Measurements from ENCODE around the gene PTPRS.
"Not testable (repeated sequence)": the region's sequence is repeated elsewhere in the genome, so short reads cannot be mapped to it uniquely, and the experiment has no call there.

Gene PTPRS

DNA sequence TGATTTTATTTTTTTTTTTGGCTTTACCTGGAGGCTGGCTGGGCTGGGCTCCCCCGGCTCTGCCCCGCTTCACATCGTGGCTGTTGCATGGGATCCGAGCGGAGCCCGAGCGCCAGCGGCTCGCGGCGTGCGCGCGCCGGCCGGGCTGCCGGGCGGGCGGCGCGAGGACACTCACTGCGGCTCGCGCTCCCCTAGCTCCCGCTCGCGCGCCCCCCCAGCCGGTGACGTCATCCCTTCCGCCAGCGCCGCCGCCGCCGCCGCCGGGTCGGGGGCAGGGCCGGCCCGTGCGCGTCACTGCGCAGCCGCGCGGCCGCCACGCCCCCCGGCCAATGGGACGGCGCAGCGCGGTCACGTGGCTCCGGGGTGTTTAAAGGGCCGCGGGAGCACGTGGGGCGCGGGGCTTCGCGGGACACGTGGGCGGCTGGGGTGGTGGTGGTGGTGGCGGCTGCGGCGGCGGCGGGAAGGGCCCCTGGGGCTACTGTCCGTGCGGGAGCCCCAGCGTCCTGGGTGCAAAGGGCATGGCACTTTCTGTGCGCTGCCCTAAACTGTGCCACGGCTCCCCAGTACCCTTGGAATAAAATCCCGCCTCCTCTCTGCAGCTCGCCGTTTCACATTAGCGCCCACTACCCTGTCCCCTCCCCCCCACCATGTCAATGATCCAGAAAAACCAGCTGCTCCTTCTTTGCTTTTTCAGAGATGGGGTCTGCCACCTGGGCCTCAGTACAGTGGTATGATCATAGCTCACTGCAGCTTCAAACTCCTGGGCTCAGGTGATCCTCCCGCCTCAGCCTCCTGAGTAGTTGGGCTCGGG, at the start of gene PTPRS:
Gene PTPRS, minus strand, starts transcription at position 176 of the 811 bp plus-strand sequence. CDS start 54,672 bp downstream, outside the sequence.
- DNase-seq, result peak; percentile 81
- H3K27ac Mint-ChIP-seq, result no peak within 1 kb of the TSS
- H3K9me3 Mint-ChIP-seq, result no peaks in the 10 kb centered on the region
- peak; percentile 74 for ATAC-seq
- H3K4me3 Mint-ChIP-seq, result peak within 1 kb of the TSS; percentile 42
- peaks cover 17% of the 10 kb centered on the region for H3K4me1 Mint-ChIP-seq
- no peaks in the 10 kb centered on the region for H3K36me3 Mint-ChIP-seq (ENCODE audit: low read depth)
- peaks cover 53% of the 10 kb centered on the region for H3K27me3 Mint-ChIP-seq

- H3K4me1 Mint-ChIP-seq, result no peaks in the 10 kb centered on the region
- H3K27me3 Mint-ChIP-seq, result peaks cover 54% of the 10 kb centered on the region
Observed at GRCh38 chr19:5389353-5389752, 48.7 kb upstream of the PTPRS start.

DNA sequence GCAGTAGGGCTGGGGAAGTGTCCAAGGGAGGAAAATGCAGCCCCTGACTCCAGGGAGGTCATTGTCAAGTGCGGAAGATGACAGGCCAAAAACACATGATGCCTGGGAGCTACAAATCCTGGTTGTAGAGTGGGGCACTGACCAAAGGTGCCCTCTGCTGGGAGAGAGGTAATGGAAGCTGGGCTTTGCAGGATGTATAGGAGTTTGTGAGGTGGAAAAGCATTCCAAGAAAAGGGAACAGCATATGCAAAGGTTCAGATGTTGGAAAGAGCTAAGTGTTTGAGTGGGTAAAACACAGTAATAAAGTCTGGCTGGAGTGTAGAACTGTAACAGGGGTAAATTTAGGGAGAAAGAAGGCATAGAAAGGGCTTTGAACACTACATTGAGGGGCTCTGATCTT, 46.9 kb upstream of the PTPRS start:
- peaks cover 40% of the 10 kb centered on the region for H3K27me3 Mint-ChIP-seq
- ATAC-seq (no peak), DNase-seq (no peak)
- peaks cover 8% of the 10 kb centered on the region for H3K36me3 Mint-ChIP-seq (ENCODE audit: low read depth)
- H3K4me3 Mint-ChIP-seq, result no peak overlapping the region
- no peaks in the 10 kb centered on the region for H3K4me1 Mint-ChIP-seq
- peak overlapping the region; percentile 15 for H3K27ac Mint-ChIP-seq
- peaks cover 24% of the 10 kb centered on the region for H3K9me3 Mint-ChIP-seq

More at GRCh38 chr19:5389353-5389752, 48.7 kb upstream of the PTPRS start:
- H3K4me3 Mint-ChIP-seq, result no peak overlapping the region
- H3K9me3 Mint-ChIP-seq, result peaks cover 17% of the 10 kb centered on the region
- DNase-seq, result no peak
- H3K27ac Mint-ChIP-seq, result no peak overlapping the region
- no peak for ATAC-seq
- H3K36me3 Mint-ChIP-seq (ENCODE audit: low read depth), result peaks cover 5% of the 10 kb centered on the region

- H3K36me3 Mint-ChIP-seq (ENCODE audit: low read depth), result peaks cover 9% of the 10 kb centered on the region
- no peak for ATAC-seq
- DNase-seq, result no peak
- no peaks in the 10 kb centered on the region for H3K4me1 Mint-ChIP-seq
- H3K4me3 Mint-ChIP-seq, result no peak overlapping the region
- no peak overlapping the region for H3K27ac Mint-ChIP-seq
- peaks cover 26% of the 10 kb centered on the region for H3K9me3 Mint-ChIP-seq
- peaks cover 34% of the 10 kb centered on the region for H3K27me3 Mint-ChIP-seq
Observed at GRCh38 chr19:5386841-5387240, 46.2 kb upstream of the PTPRS start.

DNA sequence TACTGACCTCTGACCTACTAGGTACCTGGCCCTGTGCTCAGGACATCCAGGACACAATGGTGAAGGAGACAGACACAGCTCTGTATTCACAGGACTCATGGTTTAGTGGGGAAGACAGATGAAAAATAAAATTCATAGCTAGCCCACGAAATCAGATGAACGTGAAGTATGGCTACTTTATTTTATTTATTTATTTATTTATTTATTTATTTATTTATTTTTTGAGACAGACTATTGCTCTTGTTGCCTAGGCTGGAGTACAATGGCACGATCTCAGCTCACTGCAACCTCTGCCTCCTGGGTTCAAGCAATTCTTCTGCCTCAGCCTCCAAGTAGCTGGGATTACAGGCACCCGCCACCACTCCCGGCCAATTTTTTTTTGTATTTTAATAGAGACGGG, 40.6 kb upstream of the PTPRS start:
- H3K4me1 Mint-ChIP-seq; H3K4me3 Mint-ChIP-seq; H3K27ac Mint-ChIP-seq; DNase-seq; ATAC-seq; H3K36me3 Mint-ChIP-seq (ENCODE audit: low read depth): not testable (repeated sequence)
- H3K27me3 Mint-ChIP-seq, result peaks cover 14% of the 10 kb centered on the region
- H3K9me3 Mint-ChIP-seq, result peaks cover 21% of the 10 kb centered on the region

DNA sequence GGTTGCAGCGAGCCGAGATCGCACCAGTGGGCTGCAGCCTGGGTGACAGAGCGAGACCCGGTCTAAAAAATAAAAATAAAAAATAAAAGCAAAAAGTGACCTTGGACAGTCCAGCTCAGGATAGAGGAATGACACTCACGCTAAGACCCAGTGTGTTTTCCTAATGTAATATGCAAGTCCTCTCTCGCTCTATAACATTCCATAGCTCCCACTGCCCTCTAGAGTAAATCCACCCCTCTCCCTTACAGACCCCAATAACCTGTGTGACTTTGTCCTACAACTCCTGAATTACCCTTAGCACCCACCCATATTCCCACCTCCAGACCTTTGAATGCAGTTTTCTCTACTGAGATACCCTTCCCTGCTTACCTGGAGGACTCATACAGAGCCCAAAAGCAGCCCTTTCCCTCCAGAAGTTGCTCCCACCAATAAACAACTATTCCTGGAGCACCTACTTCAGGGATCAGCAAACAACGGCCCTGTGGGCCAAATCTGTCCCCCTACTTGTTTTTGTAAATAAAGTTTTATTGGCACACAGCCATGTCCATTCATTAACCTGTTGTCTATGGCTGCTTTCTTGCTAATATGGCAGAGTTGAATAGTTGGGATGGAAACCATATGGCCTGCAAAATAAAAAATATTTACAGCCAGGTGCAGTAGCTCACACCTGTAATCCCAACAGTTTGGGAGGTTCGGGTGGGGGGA, 39.8 kb upstream of the PTPRS start:
- no peak overlapping the region for H3K27ac Mint-ChIP-seq
- DNase-seq, result no peak
- peaks cover 13% of the 10 kb centered on the region for H3K27me3 Mint-ChIP-seq
- H3K9me3 Mint-ChIP-seq, result peaks cover 21% of the 10 kb centered on the region
- H3K4me1 Mint-ChIP-seq, result no peaks in the 10 kb centered on the region
- ATAC-seq, result no peak
- peaks cover 6% of the 10 kb centered on the region for H3K36me3 Mint-ChIP-seq (ENCODE audit: low read depth)
- no peak overlapping the region for H3K4me3 Mint-ChIP-seq

DNA sequence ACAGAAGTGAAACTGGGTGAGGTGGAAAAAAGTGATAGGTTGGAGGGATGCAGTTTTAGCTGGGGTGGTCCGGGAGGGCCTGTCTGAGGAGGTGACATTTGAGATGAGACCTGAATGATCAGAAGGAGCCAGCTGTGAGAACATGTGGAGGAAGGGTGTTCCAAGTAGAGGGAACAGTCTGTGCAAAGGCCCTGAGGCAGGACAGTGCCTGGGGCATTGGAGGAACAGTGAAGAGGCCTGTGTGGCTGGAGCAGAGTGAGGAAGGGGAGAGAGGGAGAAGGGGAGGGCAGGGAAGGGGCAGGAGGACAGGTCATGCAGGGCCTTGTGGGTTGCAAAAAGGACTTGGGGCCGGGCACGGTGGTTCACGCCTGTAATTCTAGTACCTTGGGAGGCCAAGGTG, 36.3 kb upstream of the PTPRS start:
- Mint-ChIP-seq H3K27ac (no peak overlapping the region), H3K36me3 (ENCODE audit: low read depth) (no peaks in the 10 kb centered on the region), H3K27me3 (peaks cover 8% of the 10 kb centered on the region), H3K9me3 (peaks cover 12% of the 10 kb centered on the region), H3K4me3 (no peak overlapping the region), H3K4me1 (no peaks in the 10 kb centered on the region)
- ATAC-seq, result no peak
- DNase-seq, result no peak

DNA sequence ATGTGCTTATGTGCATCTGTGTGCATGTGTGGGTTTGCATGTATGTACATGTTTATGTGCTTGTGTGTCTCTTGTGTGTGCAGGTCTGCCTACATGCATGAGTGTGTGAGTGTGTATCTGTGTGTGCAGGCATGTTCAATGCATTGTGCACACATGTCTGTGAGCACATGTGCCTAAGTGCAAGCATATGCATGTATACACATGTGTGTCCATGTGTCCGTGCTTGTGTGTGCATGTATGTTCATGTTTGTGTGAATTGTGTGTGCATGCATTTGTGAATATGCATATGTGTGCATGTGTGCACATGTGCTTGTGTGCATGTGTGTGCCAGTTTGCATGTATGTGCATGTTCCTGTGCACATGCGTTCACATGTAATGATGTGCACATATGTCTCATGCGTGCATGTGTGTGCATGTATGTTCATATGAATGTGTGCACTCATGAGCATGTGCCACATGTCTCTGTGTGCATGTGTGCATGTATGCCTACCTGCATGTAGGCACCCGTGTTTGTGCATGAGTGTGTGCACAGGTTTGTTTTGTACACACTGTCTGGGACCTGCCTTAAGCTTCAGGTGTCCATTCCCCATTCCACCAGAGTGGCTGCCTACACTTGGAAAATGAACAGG, 32.1 kb upstream of the PTPRS start:
- Mint-ChIP-seq H3K27ac (no peak overlapping the region), H3K9me3 (peaks cover 8% of the 10 kb centered on the region), H3K36me3 (ENCODE audit: low read depth) (no peaks in the 10 kb centered on the region), H3K27me3 (peaks cover 5% of the 10 kb centered on the region), H3K4me3 (no peak overlapping the region), H3K4me1 (no peaks in the 10 kb centered on the region)
- ATAC-seq (no peak), DNase-seq (no peak)

GRCh38 chr19:5369962-5370367, 29.4 kb upstream of the PTPRS start:
- ATAC-seq (peak; percentile 36), DNase-seq (peak; percentile 73)
- Mint-ChIP-seq H3K9me3 (peaks cover 8% of the 10 kb centered on the region), H3K4me1 (no peaks in the 10 kb centered on the region), H3K27ac (no peak overlapping the region), H3K36me3 (ENCODE audit: low read depth) (no peaks in the 10 kb centered on the region), H3K27me3 (peaks cover 5% of the 10 kb centered on the region), H3K4me3 (no peak overlapping the region)

GRCh38 chr19:5369304-5369703, 28.7 kb upstream of the PTPRS start:
- H3K9me3 Mint-ChIP-seq, result peaks cover 8% of the 10 kb centered on the region
- H3K4me1 Mint-ChIP-seq, result no peaks in the 10 kb centered on the region
- peaks cover 8% of the 10 kb centered on the region for H3K27me3 Mint-ChIP-seq

GRCh38 chr19:5367530-5368133, 27.0 kb upstream of the PTPRS start:
- peaks cover 8% of the 10 kb centered on the region for H3K9me3 Mint-ChIP-seq
- no peaks in the 10 kb centered on the region for H3K36me3 Mint-ChIP-seq (ENCODE audit: low read depth)
- no peak overlapping the region for H3K27ac Mint-ChIP-seq
- ATAC-seq (no peak), DNase-seq (no peak)
- H3K4me3 Mint-ChIP-seq, result no peak overlapping the region
- no peaks in the 10 kb centered on the region for H3K4me1 Mint-ChIP-seq
- peaks cover 11% of the 10 kb centered on the region for H3K27me3 Mint-ChIP-seq

More at GRCh38 chr19:5369304-5369703, 28.7 kb upstream of the PTPRS start:
- ATAC-seq (no peak), DNase-seq (no peak)
- no peak overlapping the region for H3K27ac Mint-ChIP-seq
- no peaks in the 10 kb centered on the region for H3K36me3 Mint-ChIP-seq (ENCODE audit: low read depth)
- H3K4me3 Mint-ChIP-seq, result no peak overlapping the region

- Mint-ChIP-seq H3K36me3 (ENCODE audit: low read depth) (no peaks in the 10 kb centered on the region), H3K27me3 (peaks cover 13% of the 10 kb centered on the region), H3K4me1 (no peaks in the 10 kb centered on the region), H3K4me3 (no peak overlapping the region), H3K27ac (no peak overlapping the region), H3K9me3 (no peaks in the 10 kb centered on the region)
- DNase-seq, result no peak
- no peak for ATAC-seq
Observed at GRCh38 chr19:5365905-5366304, 25.3 kb upstream of the PTPRS start.

GRCh38 chr19:5364674-5365073, 24.1 kb upstream of the PTPRS start:
- H3K9me3 Mint-ChIP-seq, result no peaks in the 10 kb centered on the region
- no peak overlapping the region for H3K4me3 Mint-ChIP-seq
- no peak overlapping the region for H3K27ac Mint-ChIP-seq
- peaks cover 16% of the 10 kb centered on the region for H3K27me3 Mint-ChIP-seq
- no peak for DNase-seq
- H3K4me1 Mint-ChIP-seq, result no peaks in the 10 kb centered on the region
- H3K36me3 Mint-ChIP-seq (ENCODE audit: low read depth), result no peaks in the 10 kb centered on the region
- no peak for ATAC-seq

- not testable (repeated sequence) for H3K9me3 Mint-ChIP-seq; ATAC-seq; H3K36me3 Mint-ChIP-seq (ENCODE audit: low read depth); H3K4me1 Mint-ChIP-seq; H3K4me3 Mint-ChIP-seq; DNase-seq; H3K27ac Mint-ChIP-seq
- H3K27me3 Mint-ChIP-seq, result peaks cover 28% of the 10 kb centered on the region
Observed at GRCh38 chr19:5361839-5362238, 21.2 kb upstream of the PTPRS start.
